A673 (cell line): ENCODE data around the gene CFAP58. TPM values are rescaled to one million over a fixed set of nuclear protein-coding genes. Genes with fewer than 3 reads are reported as not detected.
A peak's percentile ranks its signal among the peaks of the same experiment; 100 is the strongest.

ENCODE experiments used
- BruUV-seq: library from RNA; stranded (reverse); fragments of 400-500 nt; replicated peaks from 2 replicates; lab custom pipeline; 2021; lab: Mats Ljungman, UMichigan
- CTCF ChIA-PET: fragments of 300-600 bp; sonication (Branson Sonifier 250); formaldehyde crosslinking; loops from one replicate; lab custom pipeline; 2022; ENCODE audit warnings: antibody characterized with exemption; lab: Charles Lee
- POLR2A ChIA-PET: fragments of 300-600 bp; sonication (Branson Sonifier 250); formaldehyde crosslinking; loops from one replicate; lab custom pipeline; 2022; ENCODE audit warnings: antibody characterized with exemption; ENCODE audit not compliant: low non-redundant PET; lab: Charles Lee
- DNase-seq: peaks from one replicate; pipeline ENCODE4 v3.0.0-alpha.2; 2015; ENCODE audit warnings: low spot score
- H3K27ac ChIP-seq: fragments of 200-600 bp; sonication (generic); 2 replicates; pipeline ENCODE4 v1.5.1; 2016; ENCODE audit warnings: mixed run types, low read depth, mild to moderate bottlenecking, mixed read lengths, antibody characterized with exemption, low read length; ENCODE audit not compliant: poor library complexity, severe bottlenecking
- H3K27me3 ChIP-seq: fragments of 200-600 bp; sonication (generic); replicated peaks from 2 replicates; pipeline ENCODE4 v1.6.1; 2017; ENCODE audit warnings: mixed run types, low read depth, mild to moderate bottlenecking, mixed read lengths, antibody characterized with exemption, low read length; ENCODE audit not compliant: insufficient read depth, poor library complexity
- H3K36me3 ChIP-seq: fragments of 200-600 bp; sonication (generic); 2 replicates; pipeline ENCODE4 v1.6.1; 2016; ENCODE audit warnings: mixed run types, mild to moderate bottlenecking, mixed read lengths, antibody characterized with exemption, low read length; ENCODE audit not compliant: insufficient read depth, poor library complexity, severe bottlenecking
- H3K4me1 ChIP-seq: fragments of 200-600 bp; sonication (generic); 2 replicates; pipeline ENCODE4 v1.6.1; 2017; ENCODE audit warnings: mixed run types, mild to moderate bottlenecking, mixed read lengths, antibody characterized with exemption, low read length; ENCODE audit not compliant: insufficient read depth, poor library complexity, severe bottlenecking
- H3K4me3 ChIP-seq: fragments of 200-600 bp; sonication (generic); 2 replicates; pipeline ENCODE4 v1.5.1; 2016; ENCODE audit warnings: low read depth, mixed run types, mild to moderate bottlenecking, mixed read lengths, low read length; ENCODE audit not compliant: poor library complexity, severe bottlenecking
- H3K9me3 ChIP-seq: fragments of 200-600 bp; sonication (generic); 2 replicates; pipeline ENCODE4 v1.6.1; 2016; ENCODE audit warnings: mixed run types, low read depth, mild to moderate bottlenecking, mixed read lengths, antibody characterized with exemption, low read length; ENCODE audit not compliant: poor library complexity, severe bottlenecking
- CTCF ChIP-seq: fragments of 300-800, 200-600 bp; sonication (generic); conservative IDR thresholded peaks from 2 replicates; pipeline ENCODE4 v1.5.1; 2017; ENCODE audit warnings: low read depth, mild to moderate bottlenecking, antibody characterized with exemption, low read length, moderate library complexity, mixed read lengths
- EZH2 ChIP-seq: fragments of 200-600 bp; sonication (generic); IDR thresholded peaks from 2 replicates; pipeline ENCODE4 v1.6.1; 2017; ENCODE audit warnings: borderline replicate concordance, low read depth, mild to moderate bottlenecking, mixed read lengths, antibody characterized with exemption, low read length; ENCODE audit not compliant: poor library complexity, severe bottlenecking
- intact Hi-C: fragments of 100-400 bp; cut with micrococcal nuclease; formaldehyde crosslinking; loops from one replicate; pipeline ENCODE4 v1.10.0; 2022; ENCODE audit not compliant: unreplicated experiment
- total RNA-seq: library from RNA; stranded (reverse); gene quantifications from 2 replicates; pipeline ENCODE4 v1.2.3, GENCODE V29; 2021

Gene CFAP58
- total RNA-seq, 1 experiment from 2014 or later, result 0.17 TPM

GRCh38 chr10:104435822-104436221 is 82.2 kb downstream of the CFAP58 start:
- no TSS peak for BruUV-seq

DNA sequence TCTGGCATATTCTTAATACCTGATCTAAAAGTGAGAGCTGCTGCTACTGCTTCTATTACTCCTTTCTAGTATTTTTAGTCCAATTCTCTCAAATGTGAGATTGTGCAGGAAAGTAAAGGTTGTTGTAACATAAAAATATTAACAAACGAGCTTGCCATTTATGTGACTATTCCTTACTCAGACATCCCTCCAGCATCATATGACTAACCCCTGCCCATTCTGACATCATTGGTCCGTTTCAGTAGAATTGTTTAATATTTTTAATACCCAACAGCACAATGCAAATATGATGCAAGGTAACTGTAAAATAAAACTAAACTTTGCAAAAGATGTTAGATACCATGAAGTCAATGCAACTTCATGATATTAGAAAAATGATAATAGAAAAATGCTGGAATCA is 83.6 kb downstream of the CFAP58 start:
- Histone ChIP-seq H3K36me3 (no peaks in the 10 kb centered on the region), H3K4me3 (no peak overlapping the region), H3K27me3 (no peaks in the 10 kb centered on the region), H3K4me1 (peaks cover 8% of the 10 kb centered on the region), H3K9me3 (no peaks in the 10 kb centered on the region), H3K27ac (no peak overlapping the region)
- CTCF ChIA-PET, result no interaction called here
- no peak for TF ChIP-seq CTCF
- TF ChIP-seq EZH2, result no peak
- POLR2A ChIA-PET, result interaction anchor here (0.6 kb wide), 1 partner anchor 169 kb away, joined by 3 read pairs; the partner anchor contains the start of gene GSTO2
- no TSS peak for BruUV-seq
- intact Hi-C loops, result no loop called here
- no peak for DNase-seq

More at GRCh38 chr10:104435822-104436221, 82.2 kb downstream of the CFAP58 start:
- Histone ChIP-seq H3K4me1 (no peaks in the 10 kb centered on the region), H3K27ac (no peak overlapping the region), H3K4me3 (no peak overlapping the region), H3K27me3 (no peaks in the 10 kb centered on the region), H3K9me3 (no peaks in the 10 kb centered on the region), H3K36me3 (no peaks in the 10 kb centered on the region)
- ChIA-PET CTCF (no interaction called here), POLR2A (no interaction called here)
- DNase-seq, result peak; percentile 45
- TF ChIP-seq EZH2 (no peak), CTCF (no peak)
- intact Hi-C loops, result no loop called here

- intact Hi-C loops, result no loop called here
- CTCF ChIA-PET, result no interaction called here
- BruUV-seq, result no TSS peak
- TF ChIP-seq EZH2 (no peak), CTCF (no peak)
- POLR2A ChIA-PET, result no interaction called here
- Histone ChIP-seq H3K36me3 (no peaks in the 10 kb centered on the region), H3K27ac (no peak overlapping the region), H3K27me3 (no peaks in the 10 kb centered on the region), H3K4me1 (peaks cover 15% of the 10 kb centered on the region), H3K9me3 (no peaks in the 10 kb centered on the region), H3K4me3 (no peak overlapping the region)
- no peak for DNase-seq
These were observed 86.6 kb downstream of the CFAP58 start for GRCh38 chr10:104440221-104440620.
